ENCODE data around the gene CLASP1.
A peak's percentile ranks its signal among the peaks of the same experiment; 100 is the strongest.

CLASP1 gene

DNA sequence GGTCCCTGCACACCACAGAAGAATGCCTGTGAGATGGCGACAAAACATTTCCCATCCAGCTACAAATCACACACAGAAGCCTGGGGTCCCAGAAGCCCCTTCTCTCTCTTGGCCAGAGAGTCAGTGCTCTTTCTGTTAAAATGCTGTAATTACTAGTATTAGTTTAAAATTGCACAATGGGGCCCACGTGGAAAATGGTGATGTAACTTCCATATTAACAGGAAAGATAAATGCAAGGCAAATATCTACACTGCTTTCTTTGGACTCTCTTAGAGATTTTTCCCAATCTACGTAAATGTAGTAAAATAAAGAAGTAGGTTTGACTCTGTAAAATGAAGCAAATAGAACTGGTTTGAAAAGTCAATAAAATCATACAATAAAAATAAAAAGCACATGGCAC lies 250.4 kb downstream of the CLASP1 start:
- ATAC-seq, result no peak
- TF ChIP-seq TOX (CRISPR knock-in tag; IDR thresholded peaks at IDR 0.05; ENCODE audit: borderline replicate concordance), result no peak
- no peak for TF ChIP-seq GLIS3 (CRISPR knock-in tag; IDR thresholded peaks at IDR 0.05)
- no peak for TF ChIP-seq TCF4 (CRISPR knock-in tag; IDR thresholded peaks at IDR 0.05; ENCODE audit: borderline replicate concordance)

DNA sequence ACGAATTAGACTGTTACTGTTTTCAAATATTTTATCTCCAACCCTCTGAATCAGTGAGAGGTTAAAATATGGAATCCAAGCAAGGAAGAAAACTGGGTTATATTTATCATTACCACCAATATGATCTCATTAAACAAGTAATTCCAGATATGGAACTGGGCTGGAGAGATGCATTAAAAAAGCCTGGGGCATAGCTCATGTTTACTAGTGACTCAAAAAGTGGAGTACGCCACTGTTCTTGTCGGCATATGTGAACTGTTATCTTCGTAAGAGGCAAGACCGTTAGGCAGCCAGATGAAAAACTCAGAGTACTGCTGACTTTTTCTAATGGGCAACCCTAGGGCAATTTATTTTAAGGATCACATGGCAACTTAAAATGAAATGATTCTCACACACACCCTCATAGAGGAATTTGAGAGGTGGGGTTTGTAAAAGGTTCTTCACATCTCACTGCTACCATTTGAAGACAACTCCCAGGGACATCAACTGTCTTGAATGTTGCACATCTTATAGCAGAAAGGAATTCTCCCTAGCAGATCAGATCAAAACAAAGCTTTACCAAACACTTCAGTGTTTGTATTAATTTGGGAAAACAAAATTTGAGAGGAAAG lies 259.1 kb downstream of the CLASP1 start:
- ATAC-seq, result no peak; the same call in 2 of the 3 replicates
- TF ChIP-seq OSR1 (CRISPR knock-in tag; IDR thresholded peaks at IDR 0.05) (no peak), TCF4 (CRISPR knock-in tag; IDR thresholded peaks at IDR 0.05; ENCODE audit: borderline replicate concordance) (peak; percentile 65)
- TF ChIP-seq, protein P1, sequence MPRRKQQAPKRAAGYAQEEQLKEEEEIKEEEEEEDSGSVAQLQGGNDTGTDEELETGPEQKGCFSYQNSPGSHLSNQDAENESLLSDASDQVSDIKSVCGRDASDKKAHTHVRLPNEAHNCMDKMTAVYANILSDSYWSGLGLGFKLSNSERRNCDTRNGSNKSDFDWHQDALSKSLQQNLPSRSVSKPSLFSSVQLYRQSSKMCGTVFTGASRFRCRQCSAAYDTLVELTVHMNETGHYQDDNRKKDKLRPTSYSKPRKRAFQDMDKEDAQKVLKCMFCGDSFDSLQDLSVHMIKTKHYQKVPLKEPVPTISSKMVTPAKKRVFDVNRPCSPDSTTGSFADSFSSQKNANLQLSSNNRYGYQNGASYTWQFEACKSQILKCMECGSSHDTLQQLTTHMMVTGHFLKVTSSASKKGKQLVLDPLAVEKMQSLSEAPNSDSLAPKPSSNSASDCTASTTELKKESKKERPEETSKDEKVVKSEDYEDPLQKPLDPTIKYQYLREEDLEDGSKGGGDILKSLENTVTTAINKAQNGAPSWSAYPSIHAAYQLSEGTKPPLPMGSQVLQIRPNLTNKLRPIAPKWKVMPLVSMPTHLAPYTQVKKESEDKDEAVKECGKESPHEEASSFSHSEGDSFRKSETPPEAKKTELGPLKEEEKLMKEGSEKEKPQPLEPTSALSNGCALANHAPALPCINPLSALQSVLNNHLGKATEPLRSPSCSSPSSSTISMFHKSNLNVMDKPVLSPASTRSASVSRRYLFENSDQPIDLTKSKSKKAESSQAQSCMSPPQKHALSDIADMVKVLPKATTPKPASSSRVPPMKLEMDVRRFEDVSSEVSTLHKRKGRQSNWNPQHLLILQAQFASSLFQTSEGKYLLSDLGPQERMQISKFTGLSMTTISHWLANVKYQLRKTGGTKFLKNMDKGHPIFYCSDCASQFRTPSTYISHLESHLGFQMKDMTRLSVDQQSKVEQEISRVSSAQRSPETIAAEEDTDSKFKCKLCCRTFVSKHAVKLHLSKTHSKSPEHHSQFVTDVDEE (CRISPR knock-in tag; IDR thresholded peaks at IDR 0.05), result 0 out of 2 replicates have a peak, but pooled peaks have one; percentile 32

DNA sequence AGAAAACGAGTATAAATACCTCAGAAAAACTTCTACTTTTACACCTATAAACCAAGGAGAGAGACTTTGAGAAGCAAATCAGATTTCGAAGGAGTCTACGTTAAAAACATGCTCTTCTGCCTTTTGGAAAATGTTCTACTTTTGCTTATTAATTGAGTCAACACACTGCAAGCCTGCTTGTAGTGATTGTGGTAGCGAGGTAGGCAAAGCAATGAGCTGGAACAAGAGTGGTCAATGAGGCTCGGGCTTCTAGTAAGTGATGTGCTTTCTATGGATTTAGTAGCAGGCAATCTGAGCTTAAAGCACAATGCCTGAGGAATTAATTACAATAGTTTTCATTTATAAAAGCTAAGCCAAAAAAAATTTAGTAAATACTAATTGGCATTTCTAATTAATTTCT lies 260.9 kb downstream of the CLASP1 start:
- no peak for ATAC-seq

DNA sequence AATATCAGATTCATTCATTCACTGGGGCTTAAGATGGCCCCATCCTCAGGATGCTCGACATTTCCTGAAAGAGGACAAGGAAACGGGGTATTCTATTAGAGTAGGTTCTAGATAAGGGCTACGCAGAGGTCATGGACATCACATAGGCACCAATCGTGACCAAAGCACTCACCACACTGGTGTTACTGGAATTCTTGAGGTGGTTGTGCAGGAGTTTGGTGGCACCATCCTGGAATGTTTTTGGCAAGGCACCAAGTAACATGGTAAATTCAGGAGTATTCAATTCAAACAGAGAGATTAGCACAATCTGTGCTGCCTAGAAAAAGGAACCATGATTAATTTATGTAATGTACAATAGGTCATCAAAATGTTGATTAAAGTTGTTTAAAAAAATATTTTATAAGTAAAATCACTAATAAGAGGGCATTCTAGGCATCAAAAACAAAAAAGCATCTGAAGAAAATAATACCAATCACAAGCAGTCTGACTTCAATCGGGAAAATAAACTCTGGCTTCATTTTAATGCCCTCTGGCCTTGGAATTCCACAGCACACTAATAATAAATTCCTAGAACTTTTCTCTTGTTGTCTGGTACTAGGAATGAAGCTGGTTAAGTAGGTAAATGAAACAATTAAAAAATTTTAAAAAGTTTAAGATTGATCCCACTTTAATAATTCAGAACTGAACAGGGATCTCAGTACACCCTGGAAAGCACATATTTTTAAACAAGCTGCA lies 261.5 kb downstream of the CLASP1 start:
- ATAC-seq, result no peak
- TF ChIP-seq, protein P2, sequence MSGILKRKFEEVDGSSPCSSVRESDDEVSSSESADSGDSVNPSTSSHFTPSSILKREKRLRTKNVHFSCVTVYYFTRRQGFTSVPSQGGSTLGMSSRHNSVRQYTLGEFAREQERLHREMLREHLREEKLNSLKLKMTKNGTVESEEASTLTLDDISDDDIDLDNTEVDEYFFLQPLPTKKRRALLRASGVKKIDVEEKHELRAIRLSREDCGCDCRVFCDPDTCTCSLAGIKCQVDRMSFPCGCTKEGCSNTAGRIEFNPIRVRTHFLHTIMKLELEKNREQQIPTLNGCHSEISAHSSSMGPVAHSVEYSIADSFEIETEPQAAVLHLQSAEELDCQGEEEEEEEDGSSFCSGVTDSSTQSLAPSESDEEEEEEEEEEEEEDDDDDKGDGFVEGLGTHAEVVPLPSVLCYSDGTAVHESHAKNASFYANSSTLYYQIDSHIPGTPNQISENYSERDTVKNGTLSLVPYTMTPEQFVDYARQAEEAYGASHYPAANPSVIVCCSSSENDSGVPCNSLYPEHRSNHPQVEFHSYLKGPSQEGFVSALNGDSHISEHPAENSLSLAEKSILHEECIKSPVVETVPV (CRISPR knock-in tag; IDR thresholded peaks at IDR 0.05), result no peak
- no peak for TF ChIP-seq ESRRG (CRISPR knock-in tag; IDR thresholded peaks at IDR 0.05)
- TF ChIP-seq ZNF70 (CRISPR knock-in tag; IDR thresholded peaks at IDR 0.05), result no peak
- no peak for TF ChIP-seq TOX (CRISPR knock-in tag; IDR thresholded peaks at IDR 0.05; ENCODE audit: borderline replicate concordance)
- TF ChIP-seq ISL1 (CRISPR knock-in tag; IDR thresholded peaks at IDR 0.05), result no peak
- TF ChIP-seq, protein P1 (CRISPR knock-in tag; IDR thresholded peaks at IDR 0.05), result no peak
- no peak for TF ChIP-seq PPARA (CRISPR knock-in tag; IDR thresholded peaks at IDR 0.05; ENCODE audit: borderline replicate concordance)
- no peak for TF ChIP-seq BACH2 (CRISPR knock-in tag; IDR thresholded peaks at IDR 0.05; ENCODE audit: borderline replicate concordance)
- no peak for TF ChIP-seq OSR1 (CRISPR knock-in tag; IDR thresholded peaks at IDR 0.05)
- no peak for TF ChIP-seq SNAI2 (CRISPR knock-in tag; IDR thresholded peaks at IDR 0.05)
- TF ChIP-seq CSDC2 (CRISPR knock-in tag; IDR thresholded peaks at IDR 0.05), result no peak
- TF ChIP-seq TCF4 (CRISPR knock-in tag; IDR thresholded peaks at IDR 0.05; ENCODE audit: borderline replicate concordance), result no peak
- no peak for TF ChIP-seq GLIS3 (CRISPR knock-in tag; IDR thresholded peaks at IDR 0.05)
- TF ChIP-seq ARNTL (CRISPR knock-in tag; IDR thresholded peaks at IDR 0.05; ENCODE audit: borderline replicate concordance, low read depth), result no peak
- TF ChIP-seq ZNF8 (CRISPR knock-in tag; IDR thresholded peaks at IDR 0.05), result no peak
- TF ChIP-seq ZFP3 (CRISPR knock-in tag; IDR thresholded peaks at IDR 0.05), result no peak
- no peak for TF ChIP-seq RARB (CRISPR knock-in tag; IDR thresholded peaks at IDR 0.05)
- TF ChIP-seq ZFP30 (CRISPR knock-in tag; IDR thresholded peaks at IDR 0.05), result no peak
- TF ChIP-seq, protein P3, sequence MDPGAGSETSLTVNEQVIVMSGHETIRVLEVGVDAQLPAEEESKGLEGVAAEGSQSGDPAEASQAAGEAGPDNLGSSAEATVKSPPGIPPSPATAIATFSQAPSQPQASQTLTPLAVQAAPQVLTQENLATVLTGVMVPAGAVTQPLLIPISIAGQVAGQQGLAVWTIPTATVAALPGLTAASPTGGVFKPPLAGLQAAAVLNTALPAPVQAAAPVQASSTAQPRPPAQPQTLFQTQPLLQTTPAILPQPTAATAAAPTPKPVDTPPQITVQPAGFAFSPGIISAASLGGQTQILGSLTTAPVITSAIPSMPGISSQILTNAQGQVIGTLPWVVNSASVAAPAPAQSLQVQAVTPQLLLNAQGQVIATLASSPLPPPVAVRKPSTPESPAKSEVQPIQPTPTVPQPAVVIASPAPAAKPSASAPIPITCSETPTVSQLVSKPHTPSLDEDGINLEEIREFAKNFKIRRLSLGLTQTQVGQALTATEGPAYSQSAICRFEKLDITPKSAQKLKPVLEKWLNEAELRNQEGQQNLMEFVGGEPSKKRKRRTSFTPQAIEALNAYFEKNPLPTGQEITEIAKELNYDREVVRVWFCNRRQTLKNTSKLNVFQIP (CRISPR knock-in tag; IDR thresholded peaks at IDR 0.05; ENCODE audit: borderline replicate concordance, low read depth), result no peak

More for the DNA sequence above, 260.9 kb downstream of the CLASP1 start:
- TF ChIP-seq ESRRG (CRISPR knock-in tag; IDR thresholded peaks at IDR 0.05) (no peak), TCF4 (CRISPR knock-in tag; IDR thresholded peaks at IDR 0.05; ENCODE audit: borderline replicate concordance) (no peak), ZNF8 (CRISPR knock-in tag; IDR thresholded peaks at IDR 0.05) (no peak), GLIS3 (CRISPR knock-in tag; IDR thresholded peaks at IDR 0.05) (no peak), ZFP30 (CRISPR knock-in tag; IDR thresholded peaks at IDR 0.05) (no peak)
- TF ChIP-seq, protein P2 (CRISPR knock-in tag; IDR thresholded peaks at IDR 0.05), result no peak

Measured in SK-N-SH treated with all-trans-retinoic acid at 6 μM for 48 hours (cell line).